Activated CD8-positive, alpha-beta memory T cell treated with anti-CD3 and anti-CD28 coated beads, Interleukin-2, amount 10 ng/mL, durations not matched to agents 7 days and 5 days (primary cell): ENCODE measurements around the gene LYRM2. TPM values are rescaled to one million over a fixed set of nuclear protein-coding genes. Genes with fewer than 3 reads are reported as not detected.

Source experiments
- ATAC-seq: fragments of 150-1000 bp; cut with Tn5 transposase; one replicate; pipeline ENCODE4 v1.10.0; 2021; ENCODE audit warnings: moderate library complexity
- CTCF ChIA-PET: fragments of 350-600 bp; sonication (Branson Sonifier 250); formaldehyde crosslinking; loops from one replicate; lab custom pipeline; 2021; ENCODE audit warnings: antibody characterized with exemption; lab: Charles Lee
- DNase-seq: peaks from one replicate; pipeline ENCODE4 v3.0.0-alpha.2; 2020
- H3K27ac Mint-ChIP-seq: one replicate; pipeline ENCODE4 v1.8.0; 2021; ENCODE audit warnings: mild to moderate bottlenecking, mixed read lengths
- H3K27me3 Mint-ChIP-seq: one replicate; pipeline ENCODE4 v1.8.0; 2021; ENCODE audit warnings: mixed read lengths
- H3K36me3 Mint-ChIP-seq: one replicate; pipeline ENCODE4 v1.8.0; 2021; ENCODE audit warnings: mild to moderate bottlenecking, mixed read lengths
- H3K4me1 Mint-ChIP-seq: one replicate; pipeline ENCODE4 v1.8.0; 2021; ENCODE audit warnings: mixed read lengths
- H3K4me3 Mint-ChIP-seq: one replicate; pipeline ENCODE4 v1.8.0; 2021; ENCODE audit warnings: mild to moderate bottlenecking, moderate library complexity, mixed read lengths
- H3K9me3 Mint-ChIP-seq: one replicate; pipeline ENCODE4 v1.8.0; 2022; ENCODE audit warnings: low read depth, mixed read lengths
- total RNA-seq, 2 experiments: library from RNA; stranded (reverse); gene quantifications; one replicate each; pipeline ENCODE4 v1.2.3, GENCODE V29; 2021

LYRM2 gene
- total RNA-seq, 2 experiments from 2014 or later = 28.9 to 30.1 TPM

DNA sequence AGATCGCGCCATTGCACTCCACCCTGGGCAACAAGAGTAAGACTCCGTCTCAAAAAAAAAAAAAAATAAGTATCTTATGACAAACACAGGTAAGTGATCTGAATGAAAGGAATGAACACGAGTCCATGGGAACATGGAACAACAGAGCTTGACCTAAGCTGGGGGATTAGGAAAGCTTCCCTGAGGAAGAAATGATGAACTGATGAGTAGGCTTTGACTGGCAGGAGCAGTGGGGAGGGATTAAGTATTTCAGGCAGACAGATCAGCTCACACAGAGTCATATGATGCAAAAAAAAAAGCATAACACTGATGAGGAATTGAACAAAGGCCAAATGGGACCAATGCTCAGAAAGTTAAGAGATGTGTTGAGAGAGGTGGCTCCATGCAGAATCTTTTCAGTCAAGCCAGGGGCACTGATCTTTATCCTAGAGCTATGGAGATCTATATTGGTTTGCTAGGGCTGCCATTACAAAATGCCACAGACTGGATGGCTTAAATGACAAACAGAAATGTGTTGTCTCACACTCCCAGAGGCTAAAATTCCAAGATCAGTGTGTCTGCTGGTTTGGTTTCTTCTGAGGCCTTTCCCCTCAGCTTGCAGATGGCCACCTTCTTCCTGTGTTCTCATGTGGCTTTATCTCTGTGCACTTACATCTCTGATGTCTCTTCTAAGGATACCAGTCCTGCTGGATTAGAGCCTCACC lies 120.0 kb downstream of the LYRM2 start:
- ATAC-seq = no peak
- H3K9me3 Mint-ChIP-seq = no peaks in the 10 kb centered on the region
- H3K27me3 Mint-ChIP-seq = peaks cover 2% of the 10 kb centered on the region
- H3K4me3 Mint-ChIP-seq = no peak overlapping the region
- H3K4me1 Mint-ChIP-seq = no peaks in the 10 kb centered on the region
- DNase-seq = no peak
- H3K36me3 Mint-ChIP-seq = no peaks in the 10 kb centered on the region
- CTCF ChIA-PET = no interaction called here
- H3K27ac Mint-ChIP-seq = no peak overlapping the region

Other genes starting within 250 kb of the LYRM2 start
- 1 to 10 TPM; 1.3 to 5.7 TPM for gene RRAGD, start 226.5 kb downstream of the LYRM2 start, total RNA-seq
- gene ANKRD6, start 205.6 kb downstream of the LYRM2 start, total RNA-seq = 1 to 10 TPM; 1.7 to 4.5 TPM
- gene MDN1, start 181.0 kb upstream of the LYRM2 start, total RNA-seq = 10 to 100 TPM; 54.7 to 56.2 TPM
- gene CASP8AP2, start 191.1 kb upstream of the LYRM2 start, total RNA-seq = 10 to 100 TPM; 34.7 to 40.8 TPM